Myometrial cell (primary cell): ENCODE results near the gene MUSTN1. TPM values are rescaled to one million over a fixed set of nuclear protein-coding genes. Genes with fewer than 3 reads are reported as not detected.

Experiments used
- total RNA-seq: library from RNA; depleted of rRNA; stranded (reverse); fragments of >200 nt; gene quantifications from 2 replicates; pipeline ENCODE4 v1.2.3, GENCODE V29; 2015

Gene MUSTN1
- total RNA-seq, result not detected in 2 replicates

DNA sequence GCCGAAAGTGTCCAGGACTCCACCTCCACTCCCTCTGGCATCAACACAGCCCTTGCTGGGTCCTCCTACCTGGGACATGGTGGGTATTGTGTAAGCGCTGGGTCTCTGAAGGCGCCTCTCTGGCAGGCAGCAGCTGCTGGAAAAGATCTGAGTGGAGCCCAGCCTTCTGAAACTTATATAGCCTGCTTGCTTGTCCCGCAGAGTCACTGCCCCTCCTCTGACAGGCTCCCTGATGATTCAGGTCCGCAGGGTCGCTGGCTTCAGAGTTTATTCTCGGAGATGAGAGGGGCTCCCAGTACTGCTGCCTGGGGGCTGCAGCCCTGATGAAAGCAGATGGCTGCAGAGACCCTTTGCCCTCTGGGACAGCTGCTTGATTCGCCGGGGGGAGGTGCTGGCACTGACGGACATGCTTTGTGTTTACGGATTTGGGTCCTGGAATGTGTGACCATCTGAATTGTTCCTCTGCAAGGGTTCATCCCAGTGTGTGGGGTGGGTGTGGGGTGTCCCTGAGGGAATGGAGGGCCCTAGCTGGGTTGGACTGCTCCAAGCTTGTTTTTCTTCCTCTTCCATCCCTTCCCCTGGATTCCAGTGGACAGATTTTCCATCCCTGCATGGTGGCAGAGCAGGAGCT lies at the start of gene MUSTN1:
MUSTN1 (minus strand) TSS at position 149 of the 631 bp plus-strand sequence; CDS start at position 78, 71 bp downstream.

DNA sequence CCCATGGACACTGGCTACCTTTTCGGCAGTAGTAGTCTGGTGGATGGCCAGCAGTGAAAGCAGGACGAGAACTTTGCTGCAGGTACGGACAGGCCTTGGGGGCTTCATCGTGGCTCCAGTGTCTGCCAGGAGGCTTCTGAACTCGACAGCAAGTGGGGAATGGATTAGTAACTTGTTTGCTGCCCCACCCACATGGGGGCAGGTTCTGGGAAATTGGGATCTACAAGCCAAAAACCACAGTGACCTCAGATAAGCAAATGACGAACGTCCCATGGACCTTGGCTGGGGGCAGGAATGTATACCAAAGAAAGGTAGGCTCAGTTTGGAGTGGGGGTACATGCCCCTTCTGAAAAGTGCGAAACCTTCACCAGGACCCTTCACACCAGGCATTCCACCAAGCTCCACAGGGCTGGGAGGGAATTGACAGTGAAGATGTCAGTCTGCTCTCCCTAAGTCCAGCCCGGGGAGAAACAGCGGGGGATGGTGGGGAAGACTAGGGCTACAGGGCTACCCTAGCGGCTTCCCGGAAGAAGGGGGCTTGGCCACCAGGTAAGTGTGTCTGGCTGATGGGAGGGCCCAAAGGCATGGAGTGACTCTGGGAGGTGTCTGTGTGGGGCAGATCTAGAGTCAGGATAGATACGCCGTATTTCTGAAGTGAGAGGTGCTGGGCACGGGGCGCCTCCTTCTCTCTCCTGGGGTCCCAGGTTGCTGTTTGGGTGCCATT lies 4.1 kb downstream of the MUSTN1 start, which contains the start of gene ITIH4:
ITIH4 (minus strand) TSS at position 138 of the 724 bp plus-strand sequence; CDS start at position 108, 30 bp downstream.

DNA sequence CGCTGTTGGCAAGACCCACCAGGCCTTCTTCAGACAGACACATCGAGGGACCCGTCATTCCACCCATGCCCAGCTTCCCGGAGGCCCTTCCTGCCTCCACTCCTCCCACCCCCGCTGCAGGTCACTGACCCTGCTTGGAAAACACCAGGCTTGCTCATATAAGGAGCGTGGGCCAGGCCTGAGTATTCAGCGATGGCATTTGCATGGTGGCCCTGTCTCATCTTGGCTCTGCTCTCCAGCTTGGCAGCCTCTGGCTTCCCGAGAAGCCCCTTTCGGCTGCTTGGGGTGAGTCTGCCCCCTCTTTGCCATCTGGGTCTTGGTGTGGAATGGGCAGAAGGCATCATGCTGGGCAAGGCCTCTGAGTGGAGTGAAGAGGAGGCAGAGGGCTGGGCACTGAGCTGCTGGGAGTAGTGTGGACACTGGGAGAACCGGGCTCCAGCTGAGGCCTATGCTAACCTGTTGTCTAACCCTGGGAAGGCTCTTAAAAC lies 40.2 kb downstream of the MUSTN1 start, which contains the start of gene ITIH3:
ITIH3 (plus strand) TSS at position 185 of the 488 bp plus-strand sequence; CDS start at position 193, 8 bp downstream.

Other genes with a start within 250 kb of the MUSTN1 start
- gene PBRM1, start 149.1 kb downstream of the MUSTN1 start, total RNA-seq, result 22.5 and 28.5 TPM in 2 replicates
- gene GNL3, start 149.0 kb downstream of the MUSTN1 start, total RNA-seq, result 94.5 and 114 TPM in 2 replicates
- 103 and 120 TPM in 2 replicates for gene GLT8D1, start 129.2 kb downstream of the MUSTN1 start, total RNA-seq
- gene SPCS1, start 128.9 kb downstream of the MUSTN1 start, total RNA-seq, result 219 and 289 TPM in 2 replicates
- 11.8 and 18.1 TPM in 2 replicates for gene NEK4, start 64.1 kb downstream of the MUSTN1 start, total RNA-seq
- not detected in 2 replicates for gene ITIH1, start 57.4 kb downstream of the MUSTN1 start, total RNA-seq
- gene ITIH3, start 40.2 kb downstream of the MUSTN1 start, total RNA-seq, result not detected in 2 replicates
- 0.29 TPM in 1 of 2 replicates, not detected in the other for gene ITIH4, start 4.3 kb downstream of the MUSTN1 start, total RNA-seq
- gene STIMATE, start 62.5 kb upstream of the MUSTN1 start, total RNA-seq, result 13.6 and 31.7 TPM in 2 replicates
- 9.9 and 19.6 TPM in 2 replicates for gene SFMBT1, start 211.1 kb upstream of the MUSTN1 start, total RNA-seq